ENCODE measurements around the gene EXOC6. TPM values are rescaled to one million over a fixed set of nuclear protein-coding genes. Genes with fewer than 3 reads are reported as not detected.

Gene EXOC6
- total RNA-seq, 1 experiment from 2014 or later, result 12.9 TPM

DNA sequence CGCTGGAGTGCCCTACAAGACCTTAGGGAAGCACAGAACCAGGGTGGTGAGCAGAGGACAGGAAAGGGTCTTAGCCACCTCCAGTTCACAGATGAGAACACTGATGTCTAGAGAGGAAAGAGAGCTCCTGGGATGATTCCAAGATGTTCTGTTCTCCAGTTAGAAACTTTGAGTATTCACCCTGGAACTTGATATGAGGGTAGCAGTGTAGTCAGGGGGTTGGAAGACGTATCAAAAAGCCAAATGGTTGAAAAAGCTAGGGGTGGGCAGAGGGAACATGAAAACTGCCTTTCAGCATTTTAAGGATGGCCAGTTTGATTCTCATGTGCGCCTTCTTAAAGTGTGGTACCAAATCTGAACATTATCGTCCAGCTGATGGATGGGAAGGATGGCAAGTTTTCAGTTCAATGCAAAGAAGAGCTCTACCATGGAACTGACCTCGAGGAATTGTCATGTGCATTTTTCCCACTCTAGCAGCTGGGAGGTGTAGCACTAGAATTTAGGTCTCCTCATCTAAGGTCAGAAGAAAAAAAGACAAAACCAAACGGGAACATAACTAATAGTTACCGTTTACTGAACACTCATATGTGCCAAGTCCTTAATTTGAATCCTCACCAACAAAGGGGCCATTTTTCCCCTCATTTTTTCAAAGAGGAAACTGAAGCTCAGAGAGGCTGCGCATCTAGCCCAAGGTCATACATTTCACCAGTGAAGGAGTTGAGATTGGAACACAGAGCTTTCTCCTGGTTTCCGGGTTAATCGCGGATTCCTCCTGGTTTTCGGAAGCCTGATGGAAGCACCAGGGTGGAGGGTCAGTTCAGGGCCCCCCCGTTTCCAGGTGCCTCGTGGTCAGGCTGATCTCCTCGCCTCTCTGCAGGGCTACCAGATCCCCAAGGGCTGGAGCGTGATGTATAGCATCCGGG lies 219.4 kb downstream of the EXOC6 start:
- ATAC-seq (no peak), DNase-seq (ENCODE audit: low read depth, low spot score) (no peak)
- Histone ChIP-seq H3K27me3 (ENCODE audit: insufficient read depth, low read length) (no peaks in the 10 kb centered on the region), H3K27ac (ENCODE audit: low read depth, low read length) (no peak overlapping the region), H3K4me2 (ENCODE audit: low read length) (no peak overlapping the region), H3K9me3 (ENCODE audit: control insufficient read depth in 1 of 2, insufficient read depth in 1 of 2, low read depth in 1 of 2, low read length in 2 of 2) (no peaks in the 10 kb centered on the region), H3K79me2 (ENCODE audit: insufficient read depth, low read length) (no peaks in the 10 kb centered on the region), H3K36me3 (ENCODE audit: control insufficient read depth in 1 of 2, insufficient read depth in 2 of 2, low read length in 2 of 2) (no peaks in the 10 kb centered on the region), H3K9ac (ENCODE audit: low read length) (no peak overlapping the region), H3K9me2 (ENCODE audit: insufficient read depth) (no peaks in the 10 kb centered on the region), H3K4me1 (ENCODE audit: control insufficient read depth in 1 of 2, insufficient read depth in 2 of 2, low read length in 2 of 2) (no peaks in the 10 kb centered on the region), H4K20me1 (ENCODE audit: insufficient read depth) (no peaks in the 10 kb centered on the region), H2AFZ (ENCODE audit: low read depth, low read length, poor library complexity, severe bottlenecking) (no peak overlapping the region), H3K4me3 (replicated peaks in 1 of 2; ENCODE audit: low read depth in 1 of 2, low read length in 2 of 2) (no peak overlapping the region)
- RAD21 ChIA-PET (ENCODE audit: low non-redundant PET in 1 of 2, low total read pairs in 2 of 2, uncharacterized antibody in 2 of 2, unreplicated experiment in 2 of 2), result no interaction called here
- intact Hi-C loops (cut with micrococcal nuclease), result no loop called here
- BruUV-seq (replicated peaks), result no TSS peak
- CTCF ChIA-PET, result no interaction called here
- POLR2A ChIA-PET, result no interaction called here
- TF ChIP-seq, protein P1, sequence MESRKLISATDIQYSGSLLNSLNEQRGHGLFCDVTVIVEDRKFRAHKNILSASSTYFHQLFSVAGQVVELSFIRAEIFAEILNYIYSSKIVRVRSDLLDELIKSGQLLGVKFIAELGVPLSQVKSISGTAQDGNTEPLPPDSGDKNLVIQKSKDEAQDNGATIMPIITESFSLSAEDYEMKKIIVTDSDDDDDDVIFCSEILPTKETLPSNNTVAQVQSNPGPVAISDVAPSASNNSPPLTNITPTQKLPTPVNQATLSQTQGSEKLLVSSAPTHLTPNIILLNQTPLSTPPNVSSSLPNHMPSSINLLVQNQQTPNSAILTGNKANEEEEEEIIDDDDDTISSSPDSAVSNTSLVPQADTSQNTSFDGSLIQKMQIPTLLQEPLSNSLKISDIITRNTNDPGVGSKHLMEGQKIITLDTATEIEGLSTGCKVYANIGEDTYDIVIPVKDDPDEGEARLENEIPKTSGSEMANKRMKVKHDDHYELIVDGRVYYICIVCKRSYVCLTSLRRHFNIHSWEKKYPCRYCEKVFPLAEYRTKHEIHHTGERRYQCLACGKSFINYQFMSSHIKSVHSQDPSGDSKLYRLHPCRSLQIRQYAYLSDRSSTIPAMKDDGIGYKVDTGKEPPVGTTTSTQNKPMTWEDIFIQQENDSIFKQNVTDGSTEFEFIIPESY (IDR thresholded peaks at IDR 0.05; ENCODE audit: extremely low read depth, insufficient replicate concordance, low read length), result no peak
- TF ChIP-seq, protein P2, sequence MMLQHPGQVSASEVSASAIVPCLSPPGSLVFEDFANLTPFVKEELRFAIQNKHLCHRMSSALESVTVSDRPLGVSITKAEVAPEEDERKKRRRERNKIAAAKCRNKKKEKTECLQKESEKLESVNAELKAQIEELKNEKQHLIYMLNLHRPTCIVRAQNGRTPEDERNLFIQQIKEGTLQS (IDR thresholded peaks at IDR 0.05), result no peak

DNA sequence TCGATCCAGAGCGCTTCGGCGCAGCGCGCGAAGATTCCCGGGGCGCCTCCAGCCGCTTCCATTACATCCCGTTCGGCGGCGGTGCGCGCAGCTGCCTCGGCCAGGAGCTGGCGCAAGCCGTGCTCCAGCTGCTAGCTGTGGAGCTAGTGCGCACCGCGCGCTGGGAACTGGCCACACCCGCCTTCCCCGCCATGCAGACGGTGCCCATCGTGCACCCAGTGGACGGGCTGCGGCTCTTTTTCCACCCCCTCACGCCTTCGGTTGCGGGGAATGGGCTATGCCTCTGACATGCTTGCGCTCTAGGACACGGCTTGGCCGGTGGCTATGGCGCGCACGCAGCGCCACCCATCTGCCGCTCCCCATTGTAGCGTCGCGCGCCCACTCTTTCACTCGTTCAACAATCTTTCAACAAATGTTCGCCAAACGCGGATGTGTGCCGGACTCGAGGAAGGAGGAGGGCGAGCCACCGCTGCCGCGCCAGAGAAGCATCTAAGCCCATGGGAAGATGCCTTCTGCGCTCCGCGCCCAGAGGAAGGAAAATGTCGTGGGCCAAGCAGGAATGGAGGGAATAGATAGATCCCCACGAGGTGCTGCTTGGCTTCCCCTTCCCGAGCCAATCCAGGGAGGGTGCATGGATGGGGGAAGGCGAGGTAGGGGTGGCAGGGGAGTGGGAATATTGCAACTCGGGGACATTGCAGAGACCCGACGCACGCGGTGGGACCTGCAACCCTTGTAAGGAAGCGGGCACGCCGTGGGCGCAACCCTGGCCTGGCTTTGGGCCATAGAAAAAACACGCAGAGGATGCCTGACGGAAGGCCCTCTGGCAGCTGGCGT lies 220.3 kb downstream of the EXOC6 start:
- peaks cover 4 to 6% of the 10 kb centered on the region in 2 experiments; a peak in 2 of 4 replicates for H3K4me1 ChIP-seq (ENCODE audit: control insufficient read depth in 1 of 2, insufficient read depth in 2 of 2, low read length in 2 of 2)
- intact Hi-C loops (cut with micrococcal nuclease), result no loop called here
- H4K20me1 ChIP-seq (ENCODE audit: insufficient read depth), result no peaks in the 10 kb centered on the region
- RAD21 ChIA-PET (ENCODE audit: low non-redundant PET in 1 of 2, low total read pairs in 2 of 2, uncharacterized antibody in 2 of 2, unreplicated experiment in 2 of 2), result no interaction called here
- H3K4me2 ChIP-seq (ENCODE audit: low read length), result no peak overlapping the region
- no peak overlapping the region for H3K9ac ChIP-seq (ENCODE audit: low read length)
- no peak for ATAC-seq
- H3K36me3 ChIP-seq (ENCODE audit: control insufficient read depth in 1 of 2, insufficient read depth in 2 of 2, low read length in 2 of 2), result no peaks in the 10 kb centered on the region
- no peak overlapping the region for H3K27ac ChIP-seq (ENCODE audit: low read depth, low read length)
- no peak overlapping the region for H2AFZ ChIP-seq (ENCODE audit: low read depth, low read length, poor library complexity, severe bottlenecking)
- no peaks in the 10 kb centered on the region for H3K9me2 ChIP-seq (ENCODE audit: insufficient read depth)
- H3K79me2 ChIP-seq (ENCODE audit: insufficient read depth, low read length), result no peaks in the 10 kb centered on the region
- DNase-seq (ENCODE audit: low read depth, low spot score), result no peak
- H3K4me3 ChIP-seq (replicated peaks in 1 of 2; ENCODE audit: low read depth in 1 of 2, low read length in 2 of 2), result no peak overlapping the region
- POLR2A ChIA-PET, result no interaction called here
- no peaks in the 10 kb centered on the region for H3K9me3 ChIP-seq (ENCODE audit: control insufficient read depth in 1 of 2, insufficient read depth in 1 of 2, low read depth in 1 of 2, low read length in 2 of 2)
- CTCF ChIA-PET, result no interaction called here
- no peaks in the 10 kb centered on the region for H3K27me3 ChIP-seq (ENCODE audit: insufficient read depth, low read length)
- no TSS peak for BruUV-seq (replicated peaks)
- TF ChIP-seq TCF7L2 (IDR thresholded peaks at IDR 0.05; ENCODE audit: borderline replicate concordance, extremely low read depth, insufficient read depth, insufficient read length) (no peak), SP1 (IDR thresholded peaks at IDR 0.05; ENCODE audit: low read depth) (no peak), YY1 (IDR thresholded peaks at IDR 0.05; ENCODE audit: extremely low read depth, insufficient replicate concordance, low read depth, low read length) (no peak)
- TF ChIP-seq, protein P3, sequence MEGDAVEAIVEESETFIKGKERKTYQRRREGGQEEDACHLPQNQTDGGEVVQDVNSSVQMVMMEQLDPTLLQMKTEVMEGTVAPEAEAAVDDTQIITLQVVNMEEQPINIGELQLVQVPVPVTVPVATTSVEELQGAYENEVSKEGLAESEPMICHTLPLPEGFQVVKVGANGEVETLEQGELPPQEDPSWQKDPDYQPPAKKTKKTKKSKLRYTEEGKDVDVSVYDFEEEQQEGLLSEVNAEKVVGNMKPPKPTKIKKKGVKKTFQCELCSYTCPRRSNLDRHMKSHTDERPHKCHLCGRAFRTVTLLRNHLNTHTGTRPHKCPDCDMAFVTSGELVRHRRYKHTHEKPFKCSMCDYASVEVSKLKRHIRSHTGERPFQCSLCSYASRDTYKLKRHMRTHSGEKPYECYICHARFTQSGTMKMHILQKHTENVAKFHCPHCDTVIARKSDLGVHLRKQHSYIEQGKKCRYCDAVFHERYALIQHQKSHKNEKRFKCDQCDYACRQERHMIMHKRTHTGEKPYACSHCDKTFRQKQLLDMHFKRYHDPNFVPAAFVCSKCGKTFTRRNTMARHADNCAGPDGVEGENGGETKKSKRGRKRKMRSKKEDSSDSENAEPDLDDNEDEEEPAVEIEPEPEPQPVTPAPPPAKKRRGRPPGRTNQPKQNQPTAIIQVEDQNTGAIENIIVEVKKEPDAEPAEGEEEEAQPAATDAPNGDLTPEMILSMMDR (IDR thresholded peaks at IDR 0.05 in 2 of 3, conservative IDR thresholded peaks at IDR 0.05 in 1 of 3; ENCODE audit: borderline replicate concordance in 1 of 3, insufficient read depth in 1 of 3, low read depth in 2 of 3, low read length in 2 of 3), result no peak
